ENCODE results near the gene MPP3.

- no peak for TF ChIP-seq CTCF (IDR thresholded peaks at IDR 0.05)
- TF ChIP-seq SMAD4 (CRISPR knock-in tag; IDR thresholded peaks at IDR 0.05), result no peak
These were observed 16.2 kb upstream of the MPP3 start for GRCh38 chr17:43849116-43849515.
